A549 (cell line): Measurements from ENCODE around the gene RAPGEF5. TPM values are rescaled to one million over a fixed set of nuclear protein-coding genes. Genes with fewer than 3 reads are reported as not detected.
A peak's percentile ranks its signal among the peaks of the same experiment; 100 is the strongest.
"Not testable (repeated sequence)": the region's sequence is repeated elsewhere in the genome, so short reads cannot be mapped to it uniquely, and the experiment has no call there.

Experiments
- ATAC-seq, 2 experiments: fragments of 200-7000 bp in 1 of 2; fragments of >200 bp in 1 of 2; cut with Nextera tagmentation in 1 of 2; cut with Tn5 transposase in 1 of 2; 3 replicates each; pipeline versions ENCODE4 v1.8.0 to v1.9.1; 2018 to 2020; ENCODE audit warnings: mild to moderate bottlenecking in 1 of 2, moderate library complexity in 1 of 2
- CTCF ChIA-PET: fragments of 300-600 bp; sonication (Branson Sonifier 250); formaldehyde crosslinking; extraction: SDS; loops from one replicate; lab custom pipeline; 2021; ENCODE audit warnings: antibody characterized with exemption, inconsistent platforms; lab: Yijun Ruan, JAX
- POLR2A ChIA-PET: fragments of 350-600 bp; formaldehyde crosslinking; extraction: SDS; loops from one replicate; lab custom pipeline; 2021; ENCODE audit warnings: antibody characterized with exemption, inconsistent platforms; lab: Yijun Ruan, JAX
- DNase-seq, 2 experiments: peaks; one replicate each; pipeline versions ENCODE4 v3.0.0 to v3.0.0-alpha.2; 2011 to 2016; ENCODE audit warnings: low read depth in 1 of 2, low spot score in 1 of 2
- FAIRE-seq: peaks from 2 replicates; lab custom pipeline; 2011; peaks lifted over from hg19 to GRCh38; lab: Jason Lieb, UNC
- H3K27ac ChIP-seq, 2 experiments: fragments of >200 bp; sonication (Bioruptor Twin); formaldehyde crosslinking; 3 replicates each; pipeline ENCODE4 v1.5.1; 2016 to 2017
- H3K4me1 ChIP-seq: fragments of >200 bp; sonication (Bioruptor Twin); formaldehyde crosslinking; 3 replicates; pipeline ENCODE4 v1.6.1; 2016
- H3K4me2 ChIP-seq: fragments of >200 bp; sonication (Bioruptor Twin); formaldehyde crosslinking; 3 replicates; pipeline ENCODE4 v1.6.1; 2016
- H3K4me3 ChIP-seq: fragments of >200 bp; sonication (Bioruptor Twin); formaldehyde crosslinking; 3 replicates; pipeline ENCODE4 v1.5.1; 2016
- H3K9me3 ChIP-seq: fragments of >200 bp; sonication (Bioruptor Twin); formaldehyde crosslinking; 3 replicates; pipeline ENCODE4 v1.6.1; 2016
- ATOH8 ChIP-seq: fragments of 250-450 bp; sonication (Bioruptor Pico); IDR thresholded peaks from 2 replicates; pipeline ENCODE4 v1.5.0; 2020; ENCODE audit warnings: low read depth, mild to moderate bottlenecking, moderate library complexity
- CBX2 ChIP-seq: fragments of 200-600 bp; sonication (generic); IDR thresholded peaks from 2 replicates; pipeline ENCODE4 v1.6.1; 2016; ENCODE audit warnings: low read depth, mild to moderate bottlenecking, borderline replicate concordance
- CHD2 ChIP-seq: fragments of 150-350 bp; IDR thresholded peaks from 2 replicates; pipeline ENCODE4 v1.6.1; 2014; ENCODE audit warnings: low read length; ENCODE audit not compliant: partially characterized antibody
- EHF ChIP-seq: fragments of 250-450 bp; sonication (Bioruptor Pico); IDR thresholded peaks from 2 replicates; pipeline ENCODE4 v1.5.0; 2020; ENCODE audit warnings: mild to moderate bottlenecking
- ESRRA ChIP-seq: fragments of 150-350 bp; IDR thresholded peaks from 2 replicates; pipeline ENCODE4 v1.6.1; 2014; ENCODE audit warnings: mild to moderate bottlenecking, low read length, borderline replicate concordance
- FOXS1 ChIP-seq: fragments of 250-450 bp; sonication (Bioruptor Pico); IDR thresholded peaks from 2 replicates; pipeline ENCODE4 v1.5.0; 2020; ENCODE audit warnings: mild to moderate bottlenecking, moderate library complexity
- GATA3 ChIP-seq: IDR thresholded peaks from 2 replicates; pipeline ENCODE4 v1.6.1; 2012; ENCODE audit warnings: borderline replicate concordance
- HOXB5 ChIP-seq: fragments of 250-450 bp; sonication (Bioruptor Pico); IDR thresholded peaks from 2 replicates; pipeline ENCODE4 v1.5.0; 2020; ENCODE audit warnings: mild to moderate bottlenecking, moderate library complexity
- JUN ChIP-seq, 2 experiments: fragments of >200 bp; sonication (Bioruptor Twin); formaldehyde crosslinking; IDR thresholded peaks; 2 replicates in 1 of 2; 3 replicates in 1 of 2; pipeline ENCODE4 v1.6.1; 2016 to 2017
- JUNB ChIP-seq: fragments of >200 bp; sonication (Bioruptor Twin); formaldehyde crosslinking; IDR thresholded peaks from 2 replicates; pipeline ENCODE4 v1.6.1; 2016
- KDM5A ChIP-seq: fragments of 200-600 bp; sonication (generic); IDR thresholded peaks from 2 replicates; pipeline ENCODE4 v1.6.1; 2016; ENCODE audit warnings: antibody characterized with exemption, mild to moderate bottlenecking
- NFE2L2 ChIP-seq: fragments of 150-350 bp; conservative IDR thresholded peaks from 2 replicates; pipeline ENCODE4 v1.6.1; 2014; ENCODE audit warnings: low read length
- RAD21 ChIP-seq, 2 experiments: fragments of >200 bp in 1 of 2; sonication (Bioruptor Twin) in 1 of 2; formaldehyde crosslinking in 1 of 2; IDR thresholded peaks in 1 of 2; conservative IDR thresholded peaks in 1 of 2; 2 replicates in 1 of 2; 3 replicates in 1 of 2; pipeline ENCODE4 v1.6.1; 2012 to 2018; ENCODE audit warnings: inconsistent platforms in 1 of 2
- SMC3 ChIP-seq: fragments of >200 bp; sonication (Bioruptor Twin); formaldehyde crosslinking; IDR thresholded peaks from 3 replicates; pipeline ENCODE4 v1.6.1; 2018; ENCODE audit warnings: inconsistent platforms
- TFCP2L1 ChIP-seq: fragments of 250-450 bp; sonication (Bioruptor Pico); IDR thresholded peaks from 2 replicates; pipeline ENCODE4 v1.5.0; 2021; ENCODE audit warnings: mild to moderate bottlenecking
- USF2 ChIP-seq: fragments of 450-650 bp; IDR thresholded peaks from 2 replicates; pipeline ENCODE4 v1.6.1; 2014; ENCODE audit warnings: antibody characterized with exemption
- WGBS: methylation state at CpG from one replicate; pipeline ENCODE4 v1.1.6; 2017; ENCODE audit errors: missing lambda C conversion rate; 5-methylcytosine and 5-hydroxymethylcytosine counted together
- polyA plus RNA-seq, 4 experiments: library from polyadenylated mRNA; depleted of rRNA in 3 of 4; stranded (reverse); fragments of >200 nt; fragmentation: RNase III in 1 of 4; extraction: RNeasy Plus Mini Kit Qiagen cat#74134 plus additional on column Dnase treatment in 1 of 4; gene quantifications; 2 replicates in 3 of 4; 3 replicates in 1 of 4; pipeline ENCODE4 v1.2.3, GENCODE V29; 2011 to 2017
- TF ChIP-seq, protein P1 (sequence below): fragments of >200 bp; sonication (Bioruptor Twin); formaldehyde crosslinking; IDR thresholded peaks from 3 replicates; pipeline ENCODE4 v1.5.1; 2016
- TF ChIP-seq, protein P2 (sequence below): IDR thresholded peaks from 2 replicates; pipeline ENCODE4 v1.6.1; 2012

The RAPGEF5 gene
- polyA plus RNA-seq, 2 of the 4 experiments (the other 2 are of a cell fraction): 0.03 to 0.14 TPM

DNA sequence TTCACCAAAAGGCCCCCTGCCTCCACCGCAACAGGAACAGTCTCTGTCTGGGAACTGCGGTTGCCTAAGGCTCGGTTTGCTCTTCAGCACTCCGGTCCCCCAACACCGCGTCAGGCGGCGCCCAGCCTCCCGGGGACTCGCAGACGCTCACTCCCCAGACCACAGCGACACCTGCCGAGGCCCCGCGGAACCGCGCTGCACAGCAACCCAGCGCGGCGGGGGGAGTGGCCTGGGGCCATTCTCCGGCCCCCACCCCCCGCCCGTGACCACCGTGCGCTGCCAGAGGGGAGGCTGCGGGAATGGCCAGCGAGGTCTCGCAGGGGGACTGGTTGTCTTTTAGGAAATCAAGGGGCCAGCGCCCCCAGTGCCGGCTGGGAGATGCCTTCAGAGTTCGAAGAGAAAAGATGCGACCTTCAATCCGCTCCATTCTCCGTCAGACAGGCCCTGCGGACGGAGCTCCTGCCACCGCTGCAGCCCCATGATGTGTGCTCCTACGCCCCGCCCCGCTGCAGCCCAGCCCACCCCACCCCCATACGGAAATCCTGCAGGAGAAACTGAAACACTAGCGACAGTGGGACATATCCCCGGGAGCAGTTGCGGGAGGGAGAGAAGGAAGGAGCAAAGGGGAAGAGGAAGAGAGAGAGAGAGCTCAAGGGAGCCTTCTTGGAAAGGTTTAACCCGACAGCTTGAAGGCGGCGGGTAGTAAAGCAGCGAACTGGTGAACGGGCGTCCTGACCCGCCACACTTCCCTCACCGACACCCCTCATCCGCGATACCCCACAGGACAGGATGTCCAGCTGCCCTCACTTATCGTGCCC, 273.9 kb downstream of the RAPGEF5 start:
- ChIA-PET CTCF (interaction anchor here (0.6 to 3.8 kb wide), 25 partner anchors 8 to 1308 kb away, joined by 3 to 31 read pairs (median 4); no protein-coding TSS in a partner anchor), POLR2A (interaction anchor here (1.0 to 1.2 kb wide), 2 partner anchors 138 to 827 kb away, joined by 3 to 4 read pairs; no protein-coding TSS in a partner anchor)
- H3K4me3 ChIP-seq: peak overlapping the region; percentile 46
- TF ChIP-seq JUNB: no peak
- no peak for TF ChIP-seq USF2
- TF ChIP-seq, protein P1, sequence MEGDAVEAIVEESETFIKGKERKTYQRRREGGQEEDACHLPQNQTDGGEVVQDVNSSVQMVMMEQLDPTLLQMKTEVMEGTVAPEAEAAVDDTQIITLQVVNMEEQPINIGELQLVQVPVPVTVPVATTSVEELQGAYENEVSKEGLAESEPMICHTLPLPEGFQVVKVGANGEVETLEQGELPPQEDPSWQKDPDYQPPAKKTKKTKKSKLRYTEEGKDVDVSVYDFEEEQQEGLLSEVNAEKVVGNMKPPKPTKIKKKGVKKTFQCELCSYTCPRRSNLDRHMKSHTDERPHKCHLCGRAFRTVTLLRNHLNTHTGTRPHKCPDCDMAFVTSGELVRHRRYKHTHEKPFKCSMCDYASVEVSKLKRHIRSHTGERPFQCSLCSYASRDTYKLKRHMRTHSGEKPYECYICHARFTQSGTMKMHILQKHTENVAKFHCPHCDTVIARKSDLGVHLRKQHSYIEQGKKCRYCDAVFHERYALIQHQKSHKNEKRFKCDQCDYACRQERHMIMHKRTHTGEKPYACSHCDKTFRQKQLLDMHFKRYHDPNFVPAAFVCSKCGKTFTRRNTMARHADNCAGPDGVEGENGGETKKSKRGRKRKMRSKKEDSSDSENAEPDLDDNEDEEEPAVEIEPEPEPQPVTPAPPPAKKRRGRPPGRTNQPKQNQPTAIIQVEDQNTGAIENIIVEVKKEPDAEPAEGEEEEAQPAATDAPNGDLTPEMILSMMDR: peak; percentile 90
- TF ChIP-seq, protein P2, sequence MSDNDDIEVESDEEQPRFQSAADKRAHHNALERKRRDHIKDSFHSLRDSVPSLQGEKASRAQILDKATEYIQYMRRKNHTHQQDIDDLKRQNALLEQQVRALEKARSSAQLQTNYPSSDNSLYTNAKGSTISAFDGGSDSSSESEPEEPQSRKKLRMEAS: peak; percentile 59
- peak; percentile 62 for TF ChIP-seq SMC3
- TF ChIP-seq RAD21 (conservative IDR thresholded peaks at IDR 0.05 in 1 of 2, IDR thresholded peaks at IDR 0.05 in 1 of 2): peak; percentile 60 to 82
- peak in 1 of 2 experiments; percentile 37; a peak in 1 of 5 replicates for TF ChIP-seq JUN (IDR thresholded peaks at IDR 0.05)
- peak overlapping the region; percentile 52 to 77 for H3K27ac ChIP-seq
- WGBS: 8% methylated on average over 38 of the region's 55 CpGs
- no peaks in the 10 kb centered on the region for H3K4me1 ChIP-seq
- H3K9me3 ChIP-seq: peaks cover 3% of the 10 kb centered on the region; the same call in 1 of the 3 replicates
- peak; percentile 96 to 98 for ATAC-seq
- peak; percentile 65 to 75 for DNase-seq
- peak overlapping the region; percentile 84 for H3K4me2 ChIP-seq
- FAIRE-seq: no peak

DNA sequence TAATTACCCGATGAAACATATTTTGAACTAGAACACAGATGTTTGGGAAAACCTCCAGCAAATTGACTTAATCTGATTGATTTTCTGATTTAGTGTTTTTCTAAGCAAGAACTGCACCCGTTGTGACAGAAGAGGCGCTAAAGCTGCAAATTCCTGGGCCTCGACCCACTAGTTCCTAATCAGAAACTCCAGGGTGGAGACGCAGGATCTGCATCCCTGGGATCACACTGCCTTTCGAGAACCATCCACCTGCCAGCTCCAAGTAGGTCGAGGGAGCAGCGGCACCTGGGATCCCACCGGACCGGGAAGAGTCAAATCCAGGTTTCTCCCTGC, 274.4 kb downstream of the RAPGEF5 start:
- DNase-seq: no peak
- ATAC-seq: peak; percentile 60 to 67
- Histone ChIP-seq H3K4me3 (peak overlapping the region; percentile 46), H3K9me3 (peaks cover 3% of the 10 kb centered on the region; the same call in 1 of the 3 replicates), H3K4me2 (peak overlapping the region; percentile 84), H3K4me1 (no peaks in the 10 kb centered on the region), H3K27ac (peak overlapping the region in 1 of 2 experiments; percentile 77; a peak in 4 of 6 replicates)
- 3% methylated on average over 7 of the region's 10 CpGs for WGBS
- CTCF ChIA-PET: interaction anchor here (0.6 to 3.8 kb wide), 19 partner anchors 7 to 1308 kb away, joined by 3 to 31 read pairs (median 5); no protein-coding TSS in a partner anchor
- FAIRE-seq: no peak
- POLR2A ChIA-PET: interaction anchor here (1.0 to 1.2 kb wide), 2 partner anchors 138 to 827 kb away, joined by 3 to 4 read pairs; no protein-coding TSS in a partner anchor
- no peak for TF ChIP-seq EHF (CRISPR knock-in tag)
- no peak for TF ChIP-seq CHD2
- TF ChIP-seq CBX2: no peak
- TF ChIP-seq GATA3: no peak
- TF ChIP-seq ATOH8: no peak
- TF ChIP-seq NFE2L2: no peak
- TF ChIP-seq TFCP2L1: no peak
- TF ChIP-seq HOXB5 (CRISPR knock-in tag): no peak
- no peak for TF ChIP-seq FOXS1 (CRISPR knock-in tag)
- TF ChIP-seq KDM5A: no peak
- no peak for TF ChIP-seq ESRRA

DNA sequence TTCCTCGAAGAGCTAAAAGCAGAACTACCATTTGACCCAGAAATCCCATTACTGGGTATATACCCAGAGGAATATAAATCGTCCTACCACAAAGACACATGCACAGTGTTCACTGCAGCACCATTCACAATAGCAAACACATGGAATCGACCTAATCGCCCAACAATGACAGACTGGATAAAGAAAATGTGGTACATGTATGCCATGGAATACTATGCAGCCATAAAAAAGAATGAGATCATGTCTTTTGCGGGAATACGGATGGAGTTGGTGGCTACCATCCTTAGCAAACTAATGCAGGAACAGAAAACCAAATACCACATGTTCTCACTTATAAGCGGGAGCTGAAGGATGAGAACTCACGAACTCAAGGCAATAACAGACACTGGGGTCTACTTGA, 276.7 kb downstream of the RAPGEF5 start:
- H3K4me3 ChIP-seq, ATAC-seq, FAIRE-seq, H3K27ac ChIP-seq, POLR2A ChIA-PET, H3K4me2 ChIP-seq, DNase-seq, H3K4me1 ChIP-seq, H3K9me3 ChIP-seq: not testable (repeated sequence)
- 37% methylated on average over 8 of the region's 8 CpGs for WGBS
- CTCF ChIA-PET: interaction anchor here (0.7 kb wide), 1 partner anchor 395 kb away, joined by 3 read pairs; no protein-coding TSS in a partner anchor
